C4-2B (cell line): Measurements from ENCODE around the gene TIGD6.
"Not testable (repeated sequence)": the region's sequence is repeated elsewhere in the genome, so short reads cannot be mapped to it uniquely, and the experiment has no call there.

Experiments used
- H3K27ac ChIP-seq: fragments of 450-650 bp; 2 replicates; pipeline ENCODE4 v1.5.1; 2017
- ZFX ChIP-seq: fragments of 450-650 bp; IDR thresholded peaks from 2 replicates; pipeline ENCODE4 v1.6.1; 2017
- TF ChIP-seq, protein P1 (sequence below): fragments of 450-650 bp; conservative IDR thresholded peaks from 2 replicates; pipeline ENCODE4 v1.5.1; 2017; ENCODE audit warnings: mild to moderate bottlenecking

Gene TIGD6

DNA sequence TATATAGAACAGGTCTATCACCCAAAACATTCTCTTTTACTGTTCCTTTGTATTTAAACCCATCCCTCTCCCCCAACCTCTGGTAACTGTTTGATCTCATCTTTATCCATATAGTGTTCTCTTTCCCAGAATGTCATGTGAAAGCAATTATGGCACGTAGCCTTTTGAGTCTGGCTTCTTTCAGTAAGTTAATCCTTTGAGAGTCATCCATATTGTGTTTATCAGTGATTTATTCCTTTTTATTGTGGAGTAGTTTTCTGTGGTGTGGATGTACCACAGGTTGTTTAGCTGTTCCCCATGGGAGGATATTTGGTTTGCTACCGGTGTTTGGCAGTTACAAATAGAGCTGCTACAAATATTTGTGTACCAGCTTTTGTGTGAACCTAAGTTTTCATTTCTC, 38.1 kb upstream of the TIGD6 start:
- TF ChIP-seq, protein P1, sequence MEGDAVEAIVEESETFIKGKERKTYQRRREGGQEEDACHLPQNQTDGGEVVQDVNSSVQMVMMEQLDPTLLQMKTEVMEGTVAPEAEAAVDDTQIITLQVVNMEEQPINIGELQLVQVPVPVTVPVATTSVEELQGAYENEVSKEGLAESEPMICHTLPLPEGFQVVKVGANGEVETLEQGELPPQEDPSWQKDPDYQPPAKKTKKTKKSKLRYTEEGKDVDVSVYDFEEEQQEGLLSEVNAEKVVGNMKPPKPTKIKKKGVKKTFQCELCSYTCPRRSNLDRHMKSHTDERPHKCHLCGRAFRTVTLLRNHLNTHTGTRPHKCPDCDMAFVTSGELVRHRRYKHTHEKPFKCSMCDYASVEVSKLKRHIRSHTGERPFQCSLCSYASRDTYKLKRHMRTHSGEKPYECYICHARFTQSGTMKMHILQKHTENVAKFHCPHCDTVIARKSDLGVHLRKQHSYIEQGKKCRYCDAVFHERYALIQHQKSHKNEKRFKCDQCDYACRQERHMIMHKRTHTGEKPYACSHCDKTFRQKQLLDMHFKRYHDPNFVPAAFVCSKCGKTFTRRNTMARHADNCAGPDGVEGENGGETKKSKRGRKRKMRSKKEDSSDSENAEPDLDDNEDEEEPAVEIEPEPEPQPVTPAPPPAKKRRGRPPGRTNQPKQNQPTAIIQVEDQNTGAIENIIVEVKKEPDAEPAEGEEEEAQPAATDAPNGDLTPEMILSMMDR = no peak
- no peak for TF ChIP-seq ZFX
- no peak overlapping the region for H3K27ac ChIP-seq

DNA sequence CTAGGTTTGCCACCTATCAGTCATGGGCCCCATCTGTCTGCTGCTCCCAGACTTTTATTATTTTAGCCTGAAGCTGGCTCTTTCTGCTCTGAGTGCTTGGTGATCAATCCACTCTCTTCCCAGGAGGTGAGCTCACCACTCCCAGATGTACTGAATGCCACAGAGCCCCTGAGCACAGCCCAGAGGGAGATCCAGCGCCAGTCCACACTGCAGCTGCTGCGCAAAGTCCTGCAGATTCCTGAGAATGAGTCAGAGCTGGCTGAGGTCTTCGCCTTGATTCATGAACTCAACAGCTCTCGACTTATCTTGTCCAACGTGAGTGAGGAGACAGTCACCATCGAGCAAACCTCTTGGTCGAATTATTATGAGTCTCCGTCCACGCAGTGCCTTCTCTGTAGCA, 36.1 kb upstream of the TIGD6 start:
- H3K27ac ChIP-seq = no peak overlapping the region
- TF ChIP-seq ZFX = no peak
- TF ChIP-seq, protein P1 = no peak

GRCh38 chr5:150035139-150035895, 34.9 kb upstream of the TIGD6 start:
- TF ChIP-seq ZFX = no peak
- TF ChIP-seq, protein P1 = no peak
- H3K27ac ChIP-seq = no peak overlapping the region

GRCh38 chr5:150034662-150035061, 34.2 kb upstream of the TIGD6 start:
- no peak overlapping the region for H3K27ac ChIP-seq
- TF ChIP-seq, protein P1 = no peak
- TF ChIP-seq ZFX = no peak

DNA sequence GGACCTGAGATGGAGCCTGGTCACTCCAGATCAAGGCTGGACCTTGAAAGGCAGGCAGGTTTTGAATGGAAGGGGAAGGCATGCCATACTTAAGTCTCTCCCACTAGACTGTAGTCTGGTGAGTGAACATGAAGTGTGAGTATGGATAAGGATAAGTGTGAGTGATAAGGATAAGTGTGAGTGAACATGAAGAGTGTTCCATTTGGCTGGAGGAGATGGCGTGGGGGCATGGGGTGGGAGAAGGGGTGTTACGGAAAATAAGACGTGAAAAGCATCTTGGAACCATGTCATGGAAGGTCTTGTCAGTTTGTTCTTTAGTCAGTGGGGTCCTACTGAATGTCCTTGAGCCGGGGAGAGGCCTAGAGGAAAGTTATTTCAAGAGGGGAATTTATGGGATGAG, 32.9 kb upstream of the TIGD6 start:
- TF ChIP-seq, protein P1 = no peak
- TF ChIP-seq ZFX = no peak
- H3K27ac ChIP-seq = no peak overlapping the region

GRCh38 chr5:150028047-150028446, 27.6 kb upstream of the TIGD6 start:
- not testable (repeated sequence) for H3K27ac ChIP-seq

DNA sequence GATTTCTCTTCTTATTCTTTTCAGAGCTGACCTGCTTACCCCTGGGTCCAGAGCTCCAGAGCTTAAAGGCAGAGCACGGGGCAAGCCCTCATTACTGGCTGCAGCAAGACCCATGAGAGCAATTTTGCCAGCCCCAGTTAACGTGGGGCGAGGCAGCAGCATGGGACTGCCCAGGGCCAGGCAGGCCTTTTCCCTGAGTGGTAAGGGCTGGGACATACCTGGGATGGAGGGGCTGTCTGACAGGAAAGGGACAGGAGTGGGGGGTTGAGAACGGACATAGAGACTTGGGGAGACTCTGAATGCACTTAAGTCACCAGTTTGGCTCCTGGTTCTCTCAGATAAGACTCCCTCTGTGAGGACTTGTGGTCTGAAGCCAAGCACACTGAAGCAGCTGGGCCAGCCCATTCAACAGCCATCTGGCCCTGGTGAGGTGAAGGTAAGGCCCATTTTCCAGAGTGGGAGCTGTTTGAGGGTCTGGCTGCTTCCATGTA, 26.3 kb upstream of the TIGD6 start:
- no peak for TF ChIP-seq ZFX
- TF ChIP-seq, protein P1 = no peak
- no peak overlapping the region for H3K27ac ChIP-seq
